Central memory CD8-positive, alpha-beta T cell (primary cell): Measurements from ENCODE around the gene LRMDA.
"Not testable (repeated sequence)": the region's sequence is repeated elsewhere in the genome, so short reads cannot be mapped to it uniquely, and the experiment has no call there.

ENCODE experiments used
- ATAC-seq: fragments of 150-1000 bp; cut with Tn5 transposase; replicated peaks from 2 replicates; pipeline ENCODE4 v1.10.0; 2022; ENCODE audit warnings: mild to moderate bottlenecking, moderate FRiP score, moderate number of reproducible peaks; ENCODE audit not compliant: poor library complexity, severe bottlenecking; ENCODE audit errors: extremely low read depth
- DNase-seq, 2 donors: peaks; one replicate each; pipeline ENCODE4 v3.0.0; 2021; ENCODE audit warnings: low spot score in 2 of 2
- H3K27ac Mint-ChIP-seq: one replicate; pipeline ENCODE4 v1.8.0; 2022; ENCODE audit warnings: low read depth, mild to moderate bottlenecking, moderate library complexity, mixed read lengths
- H3K27me3 Mint-ChIP-seq: one replicate; pipeline ENCODE4 v1.8.0; 2022; ENCODE audit warnings: mixed read lengths
- H3K36me3 Mint-ChIP-seq: one replicate; pipeline ENCODE4 v1.8.0; 2022; ENCODE audit warnings: mild to moderate bottlenecking, moderate library complexity, mixed read lengths; ENCODE audit not compliant: insufficient read depth
- H3K4me1 Mint-ChIP-seq: one replicate; pipeline ENCODE4 v1.8.0; 2022; ENCODE audit warnings: mixed read lengths
- H3K4me3 Mint-ChIP-seq: one replicate; pipeline ENCODE4 v1.8.0; 2022; ENCODE audit warnings: mild to moderate bottlenecking, moderate library complexity, mixed read lengths
- H3K9me3 Mint-ChIP-seq: one replicate; pipeline ENCODE4 v1.8.0; 2022; ENCODE audit warnings: mixed read lengths

LRMDA gene

GRCh38 chr10:75764974-75765788 lies 333.8 kb downstream of the LRMDA start:
- Mint-ChIP-seq H3K36me3 (no peaks in the 10 kb centered on the region), H3K27me3 (no peaks in the 10 kb centered on the region), H3K4me1 (no peaks in the 10 kb centered on the region), H3K27ac (no peak overlapping the region), H3K9me3 (no peaks in the 10 kb centered on the region), H3K4me3 (no peak overlapping the region)
- DNase-seq (no peak), ATAC-seq (no peak)

DNA sequence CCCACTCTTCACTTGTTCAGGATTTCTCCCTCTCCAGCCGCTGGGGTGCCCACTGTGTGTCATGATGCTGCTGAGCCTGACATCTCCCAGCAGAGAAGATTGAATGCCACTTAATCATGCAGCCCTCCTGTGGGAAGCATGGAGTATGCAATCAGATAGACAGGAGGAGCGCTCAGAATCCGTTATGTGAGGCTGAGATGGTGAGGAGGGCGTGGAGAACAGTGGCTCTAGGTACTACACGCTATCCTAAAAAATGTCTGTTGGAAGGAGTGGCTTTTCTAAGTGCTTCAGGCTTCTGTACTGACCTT lies 334.3 kb downstream of the LRMDA start:
- Mint-ChIP-seq H3K4me1 (no peaks in the 10 kb centered on the region), H3K9me3 (no peaks in the 10 kb centered on the region), H3K27me3 (no peaks in the 10 kb centered on the region), H3K27ac (no peak overlapping the region), H3K4me3 (no peak overlapping the region), H3K36me3 (no peaks in the 10 kb centered on the region)
- no peak for DNase-seq
- no peak for ATAC-seq

DNA sequence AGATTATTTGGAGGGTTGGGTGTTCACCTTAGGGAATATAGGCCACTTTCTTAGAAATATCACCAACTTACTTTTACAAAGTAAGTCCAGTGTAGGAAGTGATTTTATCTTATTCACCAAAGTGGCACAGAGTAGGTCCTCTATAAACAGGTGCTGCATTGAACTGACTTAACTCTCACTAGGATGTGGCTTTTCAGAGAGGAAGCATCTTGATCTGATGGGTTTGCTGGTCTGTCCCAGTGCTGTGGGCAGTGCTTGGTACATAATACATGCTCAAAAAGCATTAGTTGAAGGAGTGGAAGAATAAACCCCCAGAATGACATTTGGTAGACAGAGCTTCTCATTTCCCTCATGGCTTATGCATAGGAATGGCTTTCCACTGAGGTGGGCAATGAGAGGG lies 334.7 kb downstream of the LRMDA start:
- Mint-ChIP-seq H3K4me1 (peaks cover under 1% of the 10 kb centered on the region), H3K27me3 (no peaks in the 10 kb centered on the region), H3K4me3 (no peak overlapping the region), H3K9me3 (no peaks in the 10 kb centered on the region), H3K27ac (no peak overlapping the region), H3K36me3 (peaks cover under 1% of the 10 kb centered on the region)
- peak; percentile 24 for ATAC-seq
- DNase-seq = no peak

GRCh38 chr10:75766752-75767151 lies 335.3 kb downstream of the LRMDA start:
- not testable (repeated sequence) for ATAC-seq, H3K27me3 Mint-ChIP-seq, H3K4me3 Mint-ChIP-seq, H3K27ac Mint-ChIP-seq, H3K36me3 Mint-ChIP-seq, H3K9me3 Mint-ChIP-seq, H3K4me1 Mint-ChIP-seq, DNase-seq

- Mint-ChIP-seq H3K27me3 (no peaks in the 10 kb centered on the region), H3K27ac (no peak overlapping the region)
Measured at GRCh38 chr10:75770626-75771081, 339.2 kb downstream of the LRMDA start.

GRCh38 chr10:75771606-75772005 lies 340.2 kb downstream of the LRMDA start:
- peaks cover 24% of the 10 kb centered on the region for H3K4me1 Mint-ChIP-seq
- H3K4me3 Mint-ChIP-seq = peak overlapping the region; percentile 52
- no peaks in the 10 kb centered on the region for H3K27me3 Mint-ChIP-seq
- no peaks in the 10 kb centered on the region for H3K9me3 Mint-ChIP-seq
- ATAC-seq (no peak), DNase-seq (no peak)
- H3K36me3 Mint-ChIP-seq = peaks cover 6% of the 10 kb centered on the region
- H3K27ac Mint-ChIP-seq = peak overlapping the region; percentile 54

More at GRCh38 chr10:75770626-75771081, 339.2 kb downstream of the LRMDA start:
- DNase-seq (no peak), ATAC-seq (no peak)
- Mint-ChIP-seq H3K9me3 (no peaks in the 10 kb centered on the region), H3K36me3 (peaks cover 6% of the 10 kb centered on the region), H3K4me1 (peaks cover 24% of the 10 kb centered on the region), H3K4me3 (no peak overlapping the region)

DNA sequence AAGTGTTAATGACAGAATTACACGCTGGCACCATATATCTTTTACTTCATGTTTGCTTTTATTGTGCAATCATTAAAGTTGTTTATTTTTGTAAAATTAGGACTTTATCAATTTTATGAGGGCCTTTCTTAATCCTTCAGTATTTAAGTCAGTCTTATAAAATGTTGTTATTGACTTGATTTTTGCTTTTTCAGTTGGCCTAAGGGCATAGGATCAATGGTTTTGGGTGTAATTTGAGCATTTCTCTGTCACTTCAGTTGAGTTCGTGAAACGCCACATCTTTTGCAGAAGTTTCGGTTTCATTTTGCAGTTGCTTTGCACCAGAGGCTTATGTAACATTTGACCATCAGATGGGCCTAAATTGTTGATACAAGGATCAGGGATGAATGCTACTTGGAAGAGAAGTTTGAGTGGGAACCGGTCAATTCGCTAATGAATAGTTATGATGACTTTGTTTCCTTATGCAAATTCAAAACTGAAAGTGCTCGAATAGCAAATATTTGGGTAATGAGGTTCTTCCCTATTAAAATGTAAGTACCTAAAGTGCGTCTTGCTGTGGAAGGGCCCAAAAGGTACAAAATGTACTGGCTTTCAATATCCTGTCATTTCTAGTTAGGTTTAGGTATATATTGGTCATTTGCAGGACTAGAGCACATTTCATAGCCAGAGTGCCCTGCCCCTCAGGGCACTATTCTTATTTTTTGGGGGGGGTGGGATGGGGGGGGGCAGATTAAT lies 340.9 kb downstream of the LRMDA start:
- Mint-ChIP-seq H3K27ac (peak overlapping the region; percentile 54), H3K9me3 (no peaks in the 10 kb centered on the region), H3K4me3 (peak overlapping the region; percentile 52)

DNA sequence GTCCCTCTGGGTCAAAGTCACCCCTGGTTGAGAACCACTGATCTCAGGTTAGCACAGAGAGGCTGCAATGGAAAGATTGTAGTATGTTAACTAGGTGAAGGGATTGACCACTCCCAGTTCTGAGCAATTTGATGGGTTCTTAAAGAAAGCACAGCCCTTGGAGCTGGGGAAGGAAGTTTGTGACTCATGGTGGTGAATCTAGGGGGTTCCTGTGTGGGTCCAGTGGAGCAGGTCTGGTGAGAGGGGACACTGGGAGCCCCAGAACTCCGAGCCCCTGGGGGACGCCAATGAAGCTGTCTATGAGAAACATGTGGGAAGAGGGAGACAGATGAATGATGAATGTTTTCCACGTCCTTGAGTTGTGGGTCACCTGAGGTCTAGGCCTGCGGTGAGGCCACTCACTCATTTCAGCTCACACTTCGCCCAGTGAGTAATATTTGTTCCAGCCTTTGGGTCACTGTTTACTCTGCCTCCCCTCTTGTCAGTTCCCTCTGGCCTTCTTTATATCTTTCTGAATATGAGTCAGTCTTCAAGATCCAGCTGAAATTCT lies 341.9 kb downstream of the LRMDA start:
- Mint-ChIP-seq H3K4me3 (peak overlapping the region; percentile 1), H3K36me3 (peaks cover 6% of the 10 kb centered on the region), H3K9me3 (no peaks in the 10 kb centered on the region), H3K27me3 (peaks cover 12% of the 10 kb centered on the region), H3K27ac (no peak overlapping the region), H3K4me1 (peaks cover 24% of the 10 kb centered on the region)
- DNase-seq (no peak), ATAC-seq (no peak)

More for the DNA sequence above, 340.9 kb downstream of the LRMDA start:
- Mint-ChIP-seq H3K36me3 (peaks cover 6% of the 10 kb centered on the region), H3K4me1 (peaks cover 24% of the 10 kb centered on the region), H3K27me3 (peaks cover 7% of the 10 kb centered on the region)
- ATAC-seq (no peak), DNase-seq (no peak)

GRCh38 chr10:75773813-75774782 lies 342.7 kb downstream of the LRMDA start:
- ATAC-seq (no peak), DNase-seq (no peak)
- Mint-ChIP-seq H3K27me3 (peaks cover 19% of the 10 kb centered on the region), H3K4me3 (peak overlapping the region; percentile 1), H3K9me3 (no peaks in the 10 kb centered on the region), H3K4me1 (peaks cover 24% of the 10 kb centered on the region), H3K27ac (no peak overlapping the region), H3K36me3 (peaks cover 6% of the 10 kb centered on the region)

GRCh38 chr10:75774783-75775490 lies 343.5 kb downstream of the LRMDA start:
- no peak overlapping the region for H3K4me3 Mint-ChIP-seq
- H3K27me3 Mint-ChIP-seq = peaks cover 26% of the 10 kb centered on the region
- H3K9me3 Mint-ChIP-seq = no peaks in the 10 kb centered on the region
- ATAC-seq (no peak), DNase-seq (no peak)
- H3K27ac Mint-ChIP-seq = no peak overlapping the region
- peaks cover 24% of the 10 kb centered on the region for H3K4me1 Mint-ChIP-seq
- peaks cover 6% of the 10 kb centered on the region for H3K36me3 Mint-ChIP-seq

GRCh38 chr10:75776738-75777504 lies 345.5 kb downstream of the LRMDA start:
- H3K9me3 Mint-ChIP-seq = no peaks in the 10 kb centered on the region

More at GRCh38 chr10:75776738-75777504, 345.5 kb downstream of the LRMDA start:
- Mint-ChIP-seq H3K27ac (no peak overlapping the region), H3K36me3 (no peaks in the 10 kb centered on the region), H3K4me1 (peaks cover 16% of the 10 kb centered on the region), H3K4me3 (no peak overlapping the region), H3K27me3 (peaks cover 38% of the 10 kb centered on the region)
- no peak for ATAC-seq
- DNase-seq = no peak
